ENCODE data around the gene ITPA. TPM values are rescaled to one million over a fixed set of nuclear protein-coding genes. Genes with fewer than 3 reads are reported as not detected.

The ITPA gene
- total and polyA plus RNA-seq, 2 of the 4 experiments (the other 2 are of a cell fraction), result 32.4 to 49.0 TPM

- H3K4me3 ChIP-seq (ENCODE audit: insufficient read depth, low read depth, low read length), result no peak overlapping the region
- ChIA-PET POLR2A (ENCODE audit: unreplicated experiment) (no interaction called here), CTCF (no interaction called here)
- no peak overlapping the region for H2BK20ac ChIP-seq (ENCODE audit: low read depth, low read length)
- H2BK15ac ChIP-seq (ENCODE audit: low read depth, low read length), result no peak overlapping the region
- intact Hi-C loops (cut with micrococcal nuclease) (no loop called here), in situ Hi-C loops (cut with MboI; ENCODE audit: low sequenced_read_pairs) (no loop called here), dilution Hi-C loops (cut with HindIII; ENCODE audit: low sequenced_read_pairs, unreplicated experiment) (no loop called here)
- no peak overlapping the region for H2AK5ac ChIP-seq (ENCODE audit: low read depth, low read length)
- H3K27me3 ChIP-seq (ENCODE audit: control insufficient read depth, insufficient read depth, low read length), result no peaks in the 10 kb centered on the region
- no peak for DNase-seq
- no peak overlapping the region for H3K14ac ChIP-seq (replicated peaks; ENCODE audit: low read depth, low read length)
- peaks cover 0 to 7% of the 10 kb centered on the region in 2 experiments; a peak in 2 of 4 replicates for H3K79me1 ChIP-seq (ENCODE audit: low read depth in 1 of 2, low read length in 2 of 2)
- 94% methylated on average over 21 of the region's 25 CpGs; no CpG with 5 or more reads in 1 of the 2 experiments for WGBS, 2 experiments (ENCODE audit: extremely low coverage in 2 of 2, insufficient read length in 1 of 2)
- H3K4ac ChIP-seq (ENCODE audit: low read depth, low read length), result no peak overlapping the region
- H3K23ac ChIP-seq (ENCODE audit: low read depth, low read length), result no peak overlapping the region
- no peak overlapping the region for H3K4me2 ChIP-seq (ENCODE audit: low read depth, low read length)
- no peak overlapping the region for H3K9ac ChIP-seq (ENCODE audit: low read depth, low read length)
- no peak overlapping the region for H3K27ac ChIP-seq (ENCODE audit: insufficient read depth, low read length)
- H4K20me1 ChIP-seq (ENCODE audit: insufficient read depth, low read length), result peaks cover 8% of the 10 kb centered on the region
- no peaks in the 10 kb centered on the region for H3K9me3 ChIP-seq (ENCODE audit: control insufficient read depth, insufficient read depth, low read length)
- no peaks in the 10 kb centered on the region for H3K9me1 ChIP-seq (ENCODE audit: insufficient read depth, low read length)
- no peak overlapping the region for H2AK9ac ChIP-seq (replicated peaks; ENCODE audit: low read depth, low read length, poor library complexity)
- no peak overlapping the region for H2BK120ac ChIP-seq (ENCODE audit: low read depth, low read length)
- no peaks in the 10 kb centered on the region for H3K4me1 ChIP-seq (ENCODE audit: control insufficient read depth, insufficient read depth, low read length)
- H4K8ac ChIP-seq (ENCODE audit: low read depth in 2 of 2, low read length in 2 of 2), result no peak overlapping the region
- no peak overlapping the region for H3K18ac ChIP-seq (ENCODE audit: low read depth, low read length)
- no peak overlapping the region; the same call in 1 of the 2 replicates for H3K56ac ChIP-seq (ENCODE audit: extremely low read depth, insufficient read depth, low read length)
- no peak overlapping the region for H4K5ac ChIP-seq (ENCODE audit: low read depth, low read length)
- BruUV-seq (replicated peaks), result no TSS peak
- no peak overlapping the region for H2AFZ ChIP-seq (replicated peaks; ENCODE audit: low read length, poor library complexity)
- H4K91ac ChIP-seq (ENCODE audit: insufficient read depth, low read depth, low read length), result no peak overlapping the region
- H3K36me3 ChIP-seq (ENCODE audit: control insufficient read depth, insufficient read depth, low read length), result peaks cover 27% of the 10 kb centered on the region
- no peak for ATAC-seq (ENCODE audit: low read depth)
- no peak overlapping the region for H2BK5ac ChIP-seq (ENCODE audit: low read depth, low read length, poor library complexity, severe bottlenecking)
- no peak for TF ChIP-seq USF2 (IDR thresholded peaks at IDR 0.05; ENCODE audit: low read depth, low read length)
- no peak for TF ChIP-seq MAZ (IDR thresholded peaks at IDR 0.05; ENCODE audit: borderline replicate concordance, low read depth, low read length)
- TF ChIP-seq RCOR1 (IDR thresholded peaks at IDR 0.05; ENCODE audit: insufficient replicate concordance, low read length), result no peak
- TF ChIP-seq POLR2A (IDR thresholded peaks at IDR 0.05; ENCODE audit: low read depth, low read length), result no peak
- TF ChIP-seq RAD21 (IDR thresholded peaks at IDR 0.05; ENCODE audit: low read length), result no peak
- no peak for TF ChIP-seq BHLHE40 (IDR thresholded peaks at IDR 0.05; ENCODE audit: low read depth, low read length)
- TF ChIP-seq CEBPB (IDR thresholded peaks at IDR 0.05; ENCODE audit: low read depth, low read length), result no peak
- TF ChIP-seq MXI1 (IDR thresholded peaks at IDR 0.05; ENCODE audit: borderline replicate concordance, low read depth, low read length), result no peak
- TF ChIP-seq SMC3 (IDR thresholded peaks at IDR 0.05; ENCODE audit: low read depth, low read length), result no peak
- no peak for TF ChIP-seq NFE2L2 (IDR thresholded peaks at IDR 0.05; ENCODE audit: low read depth, low read length)
- TF ChIP-seq CHD1 (IDR thresholded peaks at IDR 0.05; ENCODE audit: low read depth, low read length), result no peak
- no peak for TF ChIP-seq CTCF (conservative IDR thresholded peaks at IDR 0.05; ENCODE audit: low read depth, low read length)
- TF ChIP-seq RFX5 (IDR thresholded peaks at IDR 0.05; ENCODE audit: low read depth, low read length), result no peak
- no peak for TF ChIP-seq MAFK (IDR thresholded peaks at IDR 0.05; ENCODE audit: low read depth, low read length)
Observed at GRCh38 chr20:3222635-3223600, 13.6 kb downstream of the ITPA start.

Data from IMR-90 (cell line).